VCaP (cell line): ENCODE data around the gene ZNF805.
A peak's percentile ranks its signal among the peaks of the same experiment; 100 is the strongest.

ENCODE experiments used
- H3K27ac ChIP-seq: fragments of 450-650 bp; 2 replicates; pipeline ENCODE4 v1.5.1; 2017
- TF ChIP-seq, protein P1 (sequence below): fragments of 450-650 bp; conservative IDR thresholded peaks from 2 replicates; pipeline ENCODE4 v1.5.1; 2017; ENCODE audit warnings: mild to moderate bottlenecking, moderate library complexity

The ZNF805 gene

DNA sequence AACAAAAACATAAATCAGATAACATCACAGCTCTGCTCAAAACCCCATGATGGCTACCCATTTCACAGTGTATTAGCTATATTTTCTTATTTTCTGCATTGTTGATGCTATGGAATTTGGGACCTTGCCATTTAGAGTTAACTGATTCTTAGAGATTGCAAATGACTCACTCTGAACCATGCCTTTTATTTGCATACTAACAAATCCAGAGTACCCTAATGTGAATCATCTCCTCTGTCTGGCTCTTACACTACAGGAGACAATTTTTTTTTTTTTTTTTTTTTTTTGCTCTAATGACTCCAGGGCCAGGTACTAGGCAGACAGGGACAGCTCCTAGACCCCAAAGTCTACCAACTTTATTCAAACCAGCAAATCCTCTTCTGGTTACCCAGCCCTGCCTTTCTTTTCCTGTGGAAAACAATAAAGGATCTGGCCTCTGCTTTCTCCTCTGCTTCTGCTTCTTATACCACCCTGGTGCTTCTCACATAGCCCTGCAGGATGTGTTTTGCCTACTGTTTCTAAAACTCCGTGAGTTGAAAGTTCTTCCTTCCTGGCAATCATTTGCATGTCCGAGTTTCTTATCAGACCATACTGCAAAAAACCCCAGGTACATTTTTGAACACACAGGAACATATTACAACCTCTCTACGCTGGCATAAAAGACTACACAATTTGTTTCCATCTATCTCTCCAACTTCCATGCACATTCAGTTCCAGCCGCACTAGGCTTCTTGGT lies 29.3 kb downstream of the ZNF805 start:
- TF ChIP-seq, protein P1, sequence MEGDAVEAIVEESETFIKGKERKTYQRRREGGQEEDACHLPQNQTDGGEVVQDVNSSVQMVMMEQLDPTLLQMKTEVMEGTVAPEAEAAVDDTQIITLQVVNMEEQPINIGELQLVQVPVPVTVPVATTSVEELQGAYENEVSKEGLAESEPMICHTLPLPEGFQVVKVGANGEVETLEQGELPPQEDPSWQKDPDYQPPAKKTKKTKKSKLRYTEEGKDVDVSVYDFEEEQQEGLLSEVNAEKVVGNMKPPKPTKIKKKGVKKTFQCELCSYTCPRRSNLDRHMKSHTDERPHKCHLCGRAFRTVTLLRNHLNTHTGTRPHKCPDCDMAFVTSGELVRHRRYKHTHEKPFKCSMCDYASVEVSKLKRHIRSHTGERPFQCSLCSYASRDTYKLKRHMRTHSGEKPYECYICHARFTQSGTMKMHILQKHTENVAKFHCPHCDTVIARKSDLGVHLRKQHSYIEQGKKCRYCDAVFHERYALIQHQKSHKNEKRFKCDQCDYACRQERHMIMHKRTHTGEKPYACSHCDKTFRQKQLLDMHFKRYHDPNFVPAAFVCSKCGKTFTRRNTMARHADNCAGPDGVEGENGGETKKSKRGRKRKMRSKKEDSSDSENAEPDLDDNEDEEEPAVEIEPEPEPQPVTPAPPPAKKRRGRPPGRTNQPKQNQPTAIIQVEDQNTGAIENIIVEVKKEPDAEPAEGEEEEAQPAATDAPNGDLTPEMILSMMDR, result no peak
- H3K27ac ChIP-seq, result no peak overlapping the region

DNA sequence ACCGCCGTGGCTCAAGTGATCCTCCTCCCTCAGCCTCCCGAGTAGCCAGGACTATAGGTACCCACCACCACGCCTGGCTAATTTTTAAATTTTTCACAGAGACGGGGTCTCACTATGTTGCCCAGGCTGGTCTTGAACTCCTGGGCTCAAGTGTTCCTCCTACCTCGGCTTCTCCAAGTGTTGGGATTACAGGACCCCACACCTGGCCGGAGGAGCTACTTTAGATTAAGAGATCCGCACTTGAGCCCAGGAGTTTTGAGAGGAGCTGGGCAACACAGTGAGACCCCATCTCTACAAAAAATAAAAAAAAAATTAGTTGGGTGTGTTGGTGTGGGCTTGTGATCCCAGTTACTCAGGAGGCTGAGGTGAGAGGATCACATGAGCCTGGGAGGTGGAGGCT lies 30.8 kb downstream of the ZNF805 start:
- TF ChIP-seq, protein P1, result no peak
- H3K27ac ChIP-seq, result no peak overlapping the region

DNA sequence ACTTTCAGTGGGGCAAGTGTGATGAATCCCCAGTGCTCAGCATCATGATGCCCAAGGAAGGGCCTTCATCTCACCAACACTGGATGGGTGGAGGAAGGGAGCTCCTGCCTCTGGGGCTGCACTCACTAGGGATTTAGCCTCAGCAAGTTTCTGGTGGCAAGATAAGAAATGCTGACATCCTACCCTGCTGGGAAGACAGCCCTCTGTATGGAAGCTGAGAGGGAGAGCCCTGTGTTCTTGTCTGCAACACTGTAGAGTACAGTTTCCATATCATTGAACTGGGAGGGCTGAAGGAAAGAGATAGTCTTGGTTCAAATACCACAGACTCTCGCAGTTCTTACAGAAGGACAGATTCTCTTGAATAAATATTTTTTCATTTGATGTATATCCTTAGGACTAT lies 32.6 kb downstream of the ZNF805 start:
- no peak overlapping the region for H3K27ac ChIP-seq
- TF ChIP-seq, protein P1, result no peak

DNA sequence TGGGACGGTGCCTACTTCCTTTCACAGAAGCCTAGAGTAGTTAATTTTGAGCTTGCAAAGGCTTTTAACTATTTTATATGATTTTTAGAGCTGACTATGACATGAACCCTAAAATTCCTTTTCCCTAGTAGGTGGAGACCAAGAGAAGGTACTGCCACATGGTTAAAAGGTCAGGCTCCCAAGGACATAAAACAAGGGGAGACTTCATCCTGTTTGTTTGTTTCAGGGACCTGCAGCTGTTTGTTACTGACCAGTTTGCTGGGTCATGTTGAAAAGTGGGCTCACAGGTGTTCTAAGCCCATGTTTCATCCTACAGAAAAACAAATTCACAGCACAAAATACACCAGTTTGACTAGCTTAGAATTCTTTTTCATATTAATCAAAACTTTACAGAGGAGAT lies 36.0 kb downstream of the ZNF805 start:
- no peak overlapping the region for H3K27ac ChIP-seq

DNA sequence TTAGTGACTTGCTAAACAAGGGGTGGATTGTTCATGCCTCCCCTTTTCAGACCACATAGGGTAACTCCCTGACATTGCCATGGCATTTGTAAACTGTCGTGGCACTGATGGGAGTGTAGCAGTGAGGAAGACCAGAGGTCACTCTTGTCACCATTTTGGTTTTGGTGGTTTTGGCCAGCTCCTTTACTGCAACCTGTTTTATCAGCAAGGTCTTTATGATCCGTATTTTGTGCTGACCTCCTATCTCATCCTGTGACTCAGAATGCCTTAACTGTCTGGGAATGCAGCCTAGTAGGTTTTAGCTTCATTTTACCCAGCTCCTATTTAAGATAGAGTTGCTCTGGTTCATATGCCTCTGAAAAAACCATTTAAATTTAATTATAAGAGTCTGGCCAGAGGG lies 38.0 kb downstream of the ZNF805 start:
- peak overlapping the region; percentile 99 for H3K27ac ChIP-seq

More for the DNA sequence above, 36.0 kb downstream of the ZNF805 start:
- TF ChIP-seq, protein P1, result no peak

DNA sequence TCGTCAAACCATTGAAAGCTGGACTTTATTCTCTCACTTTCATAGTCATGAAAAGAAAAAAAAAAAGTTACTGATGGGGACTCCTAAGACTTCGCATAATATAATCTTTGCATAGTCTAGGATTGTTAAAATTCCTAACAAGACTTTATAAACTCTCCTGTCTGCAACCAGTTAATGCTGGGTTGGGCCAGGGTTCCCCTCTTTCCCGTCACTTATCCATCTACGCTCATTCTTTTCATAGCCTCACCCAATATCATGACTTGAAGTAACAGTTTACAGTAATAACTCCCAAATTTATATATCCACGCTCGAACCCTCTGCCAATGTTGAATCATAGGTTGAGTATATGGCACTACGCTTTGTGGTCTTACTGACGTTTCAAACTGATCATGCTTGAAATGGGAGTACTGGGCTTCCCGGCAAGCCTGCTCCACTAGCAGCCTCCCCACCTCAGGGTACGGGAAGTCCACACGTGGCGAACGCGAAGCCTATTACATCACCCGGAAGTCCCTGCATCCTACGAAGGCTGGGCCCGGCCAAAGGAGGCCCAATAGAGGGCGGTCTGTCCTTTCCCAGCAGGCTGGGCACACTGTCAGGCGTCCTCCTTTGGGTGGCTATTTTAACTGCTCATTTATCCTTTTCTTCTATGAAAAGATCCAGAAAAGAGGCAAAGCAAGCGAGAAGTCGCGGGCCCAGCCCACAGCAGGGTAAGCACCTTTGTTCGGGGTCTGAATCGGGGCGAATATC lies 39.2 kb downstream of the ZNF805 start:
- TF ChIP-seq, protein P1, result peak; percentile 46
- H3K27ac ChIP-seq, result peak overlapping the region; percentile 99

DNA sequence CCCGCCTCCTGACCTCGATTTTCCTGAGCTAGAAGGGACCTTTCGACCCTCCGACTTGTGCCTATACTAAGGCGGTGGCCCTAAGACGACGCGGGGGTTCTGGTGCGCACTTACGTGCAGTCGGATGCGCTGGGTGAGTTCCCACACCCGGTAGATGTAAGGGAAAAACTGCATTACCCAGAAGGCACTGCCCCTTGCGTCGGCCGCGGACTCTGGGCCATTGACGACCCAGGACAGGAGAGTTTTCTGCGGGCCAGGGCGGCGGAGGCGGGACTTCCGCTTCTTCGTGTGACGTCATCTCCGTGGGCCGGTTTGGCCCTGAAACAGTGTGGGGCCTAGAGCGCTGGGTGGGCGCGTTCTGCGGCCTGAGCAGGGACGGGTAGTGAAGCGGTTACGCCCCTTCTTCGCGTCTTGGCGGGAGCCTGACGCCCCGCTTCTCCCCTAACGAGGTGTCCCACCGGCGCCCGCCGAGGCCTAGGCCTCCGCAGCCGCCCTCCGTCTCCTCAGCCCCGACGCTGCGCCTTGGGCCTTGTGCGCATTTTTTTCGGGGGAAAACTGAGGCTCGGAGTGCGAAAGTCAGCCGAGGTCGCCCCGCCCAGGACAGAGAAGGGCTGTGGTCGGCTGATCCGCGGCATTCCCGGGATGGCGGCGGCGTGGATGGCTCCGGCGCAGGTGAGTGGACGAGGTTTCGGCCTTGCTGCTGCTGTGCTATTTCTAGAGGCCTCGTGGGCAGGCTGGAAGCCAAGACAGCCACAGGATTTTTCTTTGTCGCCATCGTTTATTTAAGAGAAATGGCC lies 39.9 kb downstream of the ZNF805 start, which contains the start of gene ZNF460:
ZNF460 (plus strand) TSS at position 321 of the 797 bp plus-strand sequence; CDS start at position 643, 322 bp downstream.
- TF ChIP-seq, protein P1, result no peak
- peak within 1 kb of the TSS; percentile 99 for H3K27ac ChIP-seq
